Keratinocyte (primary cell): Measurements from ENCODE around the gene CENPA.

ENCODE experiments used
- CTCF ChIP-seq, 3 experiments: IDR thresholded peaks in 1 of 3; conservative IDR thresholded peaks in 1 of 3; optimal IDR thresholded peaks in 1 of 3; 2 replicates in 2 of 3; 3 replicates in 1 of 3; pipeline versions ENCODE3 to v1.5.1; 2011; ENCODE audit warnings: low read length in 3 of 3, mild to moderate bottlenecking in 3 of 3, moderate library complexity in 2 of 3, control low read depth in 1 of 3, inconsistent platforms in 1 of 3; ENCODE audit not compliant: insufficient read depth in 2 of 3; ENCODE audit errors: extremely low read depth in 1 of 3
- EZH2 ChIP-seq: IDR thresholded peaks from one replicate; pipeline ENCODE4 v1.6.1; 2012; ENCODE audit warnings: inconsistent platforms, mild to moderate bottlenecking, low read length, moderate library complexity

- TF ChIP-seq CTCF (optimal IDR thresholded peaks at IDR 0.05 in 1 of 3, IDR thresholded peaks at IDR 0.05 in 1 of 3, conservative IDR thresholded peaks at IDR 0.05 in 1 of 3; ENCODE audit: extremely low read depth in 1 of 3, insufficient read depth in 2 of 3, low read length in 3 of 3) (no peak), EZH2 (no peak)
These were observed 18.7 kb upstream of the CENPA start for GRCh38 chr2:26767129-26767528.
